GM18868 (cell line): ENCODE measurements around the gene GPR84.
"Not testable (repeated sequence)": the region's sequence is repeated elsewhere in the genome, so short reads cannot be mapped to it uniquely, and the experiment has no call there.

Experiments
- ATAC-seq: cut with Tn5 transposase; IDR thresholded peaks from one replicate; pipeline ENCODE4 v1.9.1; 2021; ENCODE audit warnings: mild to moderate bottlenecking, moderate library complexity; ENCODE audit not compliant: unreplicated experiment

The GPR84 gene

GRCh38 chr12:54356951-54357356, 7.3 kb downstream of the GPR84 start:
- no peak for ATAC-seq

- no peak for ATAC-seq
Observed at GRCh38 chr12:54356228-54356627, 8.1 kb downstream of the GPR84 start.

- no peak for ATAC-seq
Observed at GRCh38 chr12:54355104-54355815, 9.0 kb downstream of the GPR84 start.

GRCh38 chr12:54354271-54354670, 10.0 kb downstream of the GPR84 start:
- not testable (repeated sequence) for ATAC-seq

- no peak for ATAC-seq
Observed at GRCh38 chr12:54352891-54353874, 11.1 kb downstream of the GPR84 start.

- no peak for ATAC-seq
Observed at GRCh38 chr12:54352022-54352531, 12.2 kb downstream of the GPR84 start.

GRCh38 chr12:54351341-54351740, 12.9 kb downstream of the GPR84 start:
- ATAC-seq: no peak

- no peak for ATAC-seq
Observed at GRCh38 chr12:54350743-54351142, 13.5 kb downstream of the GPR84 start.

- no peak for ATAC-seq
Observed at GRCh38 chr12:54349679-54350078, 14.6 kb downstream of the GPR84 start.

GRCh38 chr12:54349036-54349435, 15.2 kb downstream of the GPR84 start:
- ATAC-seq: no peak

GRCh38 chr12:54341378-54342300, 22.6 kb downstream of the GPR84 start:
- ATAC-seq: no peak

- no peak for ATAC-seq
Observed at GRCh38 chr12:54340846-54341245, 23.4 kb downstream of the GPR84 start.

GRCh38 chr12:54338698-54339296, 25.5 kb downstream of the GPR84 start:
- ATAC-seq: no peak

GRCh38 chr12:54337854-54338650, 26.2 kb downstream of the GPR84 start:
- no peak for ATAC-seq

GRCh38 chr12:54337280-54337842, 26.9 kb downstream of the GPR84 start:
- ATAC-seq: no peak

- ATAC-seq: no peak
Observed at GRCh38 chr12:54333420-54334034, 30.8 kb downstream of the GPR84 start.

GRCh38 chr12:54331461-54331860, 32.8 kb downstream of the GPR84 start:
- no peak for ATAC-seq

GRCh38 chr12:54330442-54330841, 33.8 kb downstream of the GPR84 start:
- ATAC-seq: no peak

GRCh38 chr12:54329759-54330158, 34.5 kb downstream of the GPR84 start:
- ATAC-seq: no peak
